LNCAP (cell line): ENCODE measurements around the gene BNC2.

ENCODE experiments used
- CTCF ChIP-seq: fragments of 450-650 bp; IDR thresholded peaks from 2 replicates; pipeline ENCODE4 v1.5.1; 2017; ENCODE audit warnings: mild to moderate bottlenecking

Gene BNC2

GRCh38 chr9:16434526-16434925, 435.9 kb downstream of the BNC2 start:
- no peak for TF ChIP-seq CTCF

GRCh38 chr9:16433494-16433893, 437.0 kb downstream of the BNC2 start:
- TF ChIP-seq CTCF = no peak

- TF ChIP-seq CTCF = no peak
Measured at GRCh38 chr9:16431666-16432392, 438.6 kb downstream of the BNC2 start.

GRCh38 chr9:16429671-16430070, 440.8 kb downstream of the BNC2 start:
- no peak for TF ChIP-seq CTCF

GRCh38 chr9:16427873-16428427, 442.5 kb downstream of the BNC2 start:
- TF ChIP-seq CTCF = no peak

- no peak for TF ChIP-seq CTCF
Measured at GRCh38 chr9:16426716-16427115, 443.8 kb downstream of the BNC2 start.

- no peak for TF ChIP-seq CTCF
Measured at GRCh38 chr9:16425562-16426231, 444.8 kb downstream of the BNC2 start.
